Neural crest cell (in vitro differentiated cells): ENCODE measurements around the gene CHST11. TPM values are rescaled to one million over a fixed set of nuclear protein-coding genes. Genes with fewer than 3 reads are reported as not detected.

Experiments used
- DNase-seq: peaks from one replicate; pipeline ENCODE4 v3.0.0; 2021; ENCODE audit warnings: low read depth, mixed read lengths, low spot score
- H3K27ac Mint-ChIP-seq: one replicate; pipeline ENCODE4 v1.8.0; 2021; ENCODE audit warnings: mild to moderate bottlenecking, mixed read lengths; ENCODE audit not compliant: unreplicated experiment
- H3K27me3 Mint-ChIP-seq: 2 replicates; pipeline ENCODE4 v1.8.0; 2021; ENCODE audit warnings: low read depth, mild to moderate bottlenecking, mixed read lengths
- H3K36me3 Mint-ChIP-seq: 2 replicates; pipeline ENCODE4 v1.8.0; 2021; ENCODE audit warnings: low read depth, mild to moderate bottlenecking, mixed read lengths
- H3K4me1 Mint-ChIP-seq: 2 replicates; pipeline ENCODE4 v1.8.0; 2021; ENCODE audit warnings: mixed read lengths
- H3K4me3 Mint-ChIP-seq: one replicate; pipeline ENCODE4 v1.8.0; 2021; ENCODE audit warnings: mild to moderate bottlenecking, mixed read lengths
- H3K9me3 Mint-ChIP-seq: 2 replicates; pipeline ENCODE4 v1.8.0; 2021; ENCODE audit warnings: mixed read lengths
- CTCF ChIP-seq: fragments of 200-600 bp; sonication (generic); conservative IDR thresholded peaks from 2 replicates; pipeline ENCODE4 v1.5.0; 2021; ENCODE audit warnings: antibody characterized with exemption, mild to moderate bottlenecking
- total RNA-seq: library from RNA; stranded (reverse); gene quantifications from 2 replicates; pipeline ENCODE4 v1.2.1, GENCODE V29; 2021

Gene CHST11
- total RNA-seq, 1 donor from 2014 or later: 10.0 TPM

GRCh38 chr12:104623883-104624282, 167.1 kb downstream of the CHST11 start:
- DNase-seq: no peak
- no peak for TF ChIP-seq CTCF
- Mint-ChIP-seq H3K27ac (peak overlapping the region; percentile 13), H3K4me3 (no peak overlapping the region), H3K4me1 (peaks cover 41% of the 10 kb centered on the region), H3K9me3 (no peaks in the 10 kb centered on the region), H3K36me3 (no peaks in the 10 kb centered on the region), H3K27me3 (no peaks in the 10 kb centered on the region)

GRCh38 chr12:104624529-104624928, 167.8 kb downstream of the CHST11 start:
- DNase-seq: no peak
- no peak for TF ChIP-seq CTCF
- Mint-ChIP-seq H3K4me1 (peaks cover 44% of the 10 kb centered on the region), H3K27me3 (no peaks in the 10 kb centered on the region), H3K4me3 (no peak overlapping the region), H3K27ac (peak overlapping the region; percentile 13), H3K9me3 (no peaks in the 10 kb centered on the region), H3K36me3 (no peaks in the 10 kb centered on the region)

GRCh38 chr12:104626069-104626837, 169.5 kb downstream of the CHST11 start:
- no peaks in the 10 kb centered on the region for H3K36me3 Mint-ChIP-seq

GRCh38 chr12:104627231-104627989, 170.7 kb downstream of the CHST11 start:
- Mint-ChIP-seq H3K9me3 (no peaks in the 10 kb centered on the region), H3K4me3 (no peak overlapping the region)

More at GRCh38 chr12:104626069-104626837, 169.5 kb downstream of the CHST11 start:
- no peak for TF ChIP-seq CTCF
- DNase-seq: no peak
- peaks cover 58% of the 10 kb centered on the region for H3K4me1 Mint-ChIP-seq
- H3K4me3 Mint-ChIP-seq: no peak overlapping the region
- H3K27me3 Mint-ChIP-seq: no peaks in the 10 kb centered on the region
- peak overlapping the region; percentile 10 for H3K27ac Mint-ChIP-seq
- no peaks in the 10 kb centered on the region for H3K9me3 Mint-ChIP-seq

More at GRCh38 chr12:104627231-104627989, 170.7 kb downstream of the CHST11 start:
- Mint-ChIP-seq H3K27ac (no peak overlapping the region), H3K36me3 (no peaks in the 10 kb centered on the region), H3K27me3 (no peaks in the 10 kb centered on the region), H3K4me1 (peaks cover 66% of the 10 kb centered on the region)
- no peak for TF ChIP-seq CTCF
- no peak for DNase-seq
